BE2C (cell line): ENCODE measurements around the gene DFFB.

Experiments
- DNase-seq: peaks from one replicate; pipeline ENCODE4 v3.0.0-alpha.2; 2020
- H3K27me3 ChIP-seq: fragments of 250-450 bp; sonication (Bioruptor Pico); 2 replicates; pipeline ENCODE4 v1.5.1; 2020; ENCODE audit warnings: mild to moderate bottlenecking
- H3K36me3 ChIP-seq: fragments of 250-450 bp; sonication (Bioruptor Pico); 2 replicates; pipeline ENCODE4 v1.5.1; 2020; ENCODE audit warnings: mild to moderate bottlenecking
- H3K4me1 ChIP-seq: fragments of 250-450 bp; sonication (Bioruptor Pico); 2 replicates; pipeline ENCODE4 v1.5.1; 2020
- H3K4me3 ChIP-seq: 2 replicates; pipeline ENCODE4 v1.5.1; 2011; ENCODE audit warnings: low read depth, low read length
- H3K9me3 ChIP-seq: fragments of 250-450 bp; sonication (Bioruptor Pico); 2 replicates; pipeline ENCODE4 v1.5.1; 2020
- TF ChIP-seq, protein P1 (sequence below): IDR thresholded peaks from 2 replicates; pipeline ENCODE4 v1.5.1; 2012; ENCODE audit warnings: mild to moderate bottlenecking, low read depth, low read length

DFFB gene

DNA sequence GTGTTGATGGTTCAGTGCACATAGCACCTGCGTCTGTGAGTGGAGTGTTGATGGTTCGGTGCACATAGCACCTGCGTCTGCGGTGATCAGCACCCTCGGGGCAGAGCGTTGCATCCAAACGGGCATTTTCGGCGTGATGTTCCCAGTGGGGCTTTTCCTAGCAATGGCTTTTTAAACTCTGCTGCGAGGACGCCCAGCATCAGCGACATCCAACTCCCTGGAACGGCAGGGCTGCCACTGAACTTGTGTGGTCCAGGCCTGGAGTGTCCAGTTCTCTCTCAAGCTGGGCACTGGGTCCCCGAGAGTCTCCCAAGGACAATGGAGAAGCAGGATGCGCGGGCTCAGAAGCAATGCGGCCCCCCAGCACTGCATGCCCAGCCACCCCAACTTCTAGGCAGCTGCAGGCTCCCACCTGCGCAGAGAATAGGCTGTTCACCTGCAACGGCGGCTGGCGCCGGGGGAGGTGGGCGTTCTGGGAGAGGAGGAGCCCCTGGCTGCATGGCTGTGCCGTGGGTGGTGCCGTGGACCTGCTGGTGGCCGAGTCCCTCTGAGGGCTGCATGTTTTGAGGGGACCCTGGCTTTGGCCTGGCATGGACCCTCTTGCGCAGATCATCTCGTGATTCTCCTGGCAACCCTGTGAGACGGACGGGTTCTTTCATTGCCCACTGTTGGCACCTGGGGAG is 52.9 kb downstream of the DFFB start:
- Histone ChIP-seq H3K36me3 (no peaks in the 10 kb centered on the region), H3K4me3 (no peak overlapping the region), H3K4me1 (no peaks in the 10 kb centered on the region), H3K27me3 (no peaks in the 10 kb centered on the region), H3K9me3 (no peaks in the 10 kb centered on the region)
- DNase-seq, result no peak
- TF ChIP-seq, protein P1, sequence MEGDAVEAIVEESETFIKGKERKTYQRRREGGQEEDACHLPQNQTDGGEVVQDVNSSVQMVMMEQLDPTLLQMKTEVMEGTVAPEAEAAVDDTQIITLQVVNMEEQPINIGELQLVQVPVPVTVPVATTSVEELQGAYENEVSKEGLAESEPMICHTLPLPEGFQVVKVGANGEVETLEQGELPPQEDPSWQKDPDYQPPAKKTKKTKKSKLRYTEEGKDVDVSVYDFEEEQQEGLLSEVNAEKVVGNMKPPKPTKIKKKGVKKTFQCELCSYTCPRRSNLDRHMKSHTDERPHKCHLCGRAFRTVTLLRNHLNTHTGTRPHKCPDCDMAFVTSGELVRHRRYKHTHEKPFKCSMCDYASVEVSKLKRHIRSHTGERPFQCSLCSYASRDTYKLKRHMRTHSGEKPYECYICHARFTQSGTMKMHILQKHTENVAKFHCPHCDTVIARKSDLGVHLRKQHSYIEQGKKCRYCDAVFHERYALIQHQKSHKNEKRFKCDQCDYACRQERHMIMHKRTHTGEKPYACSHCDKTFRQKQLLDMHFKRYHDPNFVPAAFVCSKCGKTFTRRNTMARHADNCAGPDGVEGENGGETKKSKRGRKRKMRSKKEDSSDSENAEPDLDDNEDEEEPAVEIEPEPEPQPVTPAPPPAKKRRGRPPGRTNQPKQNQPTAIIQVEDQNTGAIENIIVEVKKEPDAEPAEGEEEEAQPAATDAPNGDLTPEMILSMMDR, result no peak

DNA sequence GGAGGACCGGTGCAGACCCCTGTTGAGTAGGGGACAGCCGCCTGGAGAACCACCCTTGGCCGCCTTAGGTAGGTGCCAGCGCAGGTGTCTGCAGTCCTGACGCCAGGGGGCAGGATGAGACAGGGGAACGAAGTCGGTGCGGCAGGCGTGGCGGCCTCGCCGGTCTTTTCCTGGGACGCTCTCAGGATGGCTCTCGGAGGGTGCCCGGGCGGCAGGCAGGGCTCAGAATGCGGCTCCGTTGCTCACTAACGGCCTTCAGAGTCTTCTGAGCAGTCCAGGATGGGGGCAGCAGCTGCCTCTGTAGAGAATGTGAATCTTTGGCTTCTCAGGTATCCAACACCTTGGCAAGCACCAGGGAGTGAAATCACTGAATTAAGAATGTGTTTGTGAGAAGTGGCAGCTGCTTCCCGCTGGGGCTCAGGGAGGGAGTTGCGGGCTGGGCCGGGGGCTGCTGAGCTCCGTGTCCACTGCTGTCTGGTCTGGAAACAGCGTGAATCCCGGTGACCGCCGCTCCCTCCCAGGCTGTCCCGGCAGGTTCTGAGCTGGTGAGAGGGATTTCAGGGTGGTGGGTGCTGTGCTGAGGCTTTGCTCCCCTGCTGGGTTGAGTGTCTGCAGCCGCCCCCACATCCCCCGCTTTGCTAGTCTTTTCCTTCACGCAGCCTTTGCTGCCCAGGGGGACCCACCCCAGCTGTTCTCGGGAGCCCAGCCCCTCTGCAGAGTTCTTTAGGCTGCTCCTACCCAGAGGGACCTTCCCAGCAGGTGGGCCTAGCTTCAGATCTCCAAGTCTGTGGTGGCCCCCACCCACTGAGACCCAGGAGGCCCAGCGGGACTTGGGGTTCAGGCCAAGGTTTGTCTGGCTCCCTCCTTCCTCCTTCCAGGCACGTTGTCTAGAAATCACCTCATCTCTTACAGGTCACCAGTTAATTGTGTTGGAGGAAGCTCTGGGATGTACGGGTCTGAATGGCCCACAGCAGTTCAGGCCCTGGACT is 53.9 kb downstream of the DFFB start:
- DNase-seq, result peak; percentile 79
- Histone ChIP-seq H3K9me3 (no peaks in the 10 kb centered on the region), H3K36me3 (no peaks in the 10 kb centered on the region), H3K4me3 (no peak overlapping the region), H3K27me3 (no peaks in the 10 kb centered on the region), H3K4me1 (no peaks in the 10 kb centered on the region)
- TF ChIP-seq, protein P1, result peak; percentile 60

- no peaks in the 10 kb centered on the region for H3K36me3 ChIP-seq
- H3K4me3 ChIP-seq, result no peak overlapping the region
- no peaks in the 10 kb centered on the region for H3K4me1 ChIP-seq
- TF ChIP-seq, protein P1, result no peak
- H3K27me3 ChIP-seq, result no peaks in the 10 kb centered on the region
- no peaks in the 10 kb centered on the region for H3K9me3 ChIP-seq
- DNase-seq, result no peak
Observed at GRCh38 chr1:3911981-3912808, 54.9 kb downstream of the DFFB start.

- Histone ChIP-seq H3K36me3 (no peaks in the 10 kb centered on the region), H3K4me1 (no peaks in the 10 kb centered on the region), H3K4me3 (no peak overlapping the region), H3K27me3 (no peaks in the 10 kb centered on the region), H3K9me3 (no peaks in the 10 kb centered on the region)
- TF ChIP-seq, protein P1, result no peak
- DNase-seq, result no peak
Observed at GRCh38 chr1:3912809-3913685, 55.8 kb downstream of the DFFB start.

- H3K4me1 ChIP-seq, result no peaks in the 10 kb centered on the region
- H3K36me3 ChIP-seq, result no peaks in the 10 kb centered on the region
- no peaks in the 10 kb centered on the region for H3K27me3 ChIP-seq
- no peaks in the 10 kb centered on the region for H3K9me3 ChIP-seq
- DNase-seq, result no peak
- no peak overlapping the region for H3K4me3 ChIP-seq
- TF ChIP-seq, protein P1, result no peak
Observed at GRCh38 chr1:3914331-3914851, 57.1 kb downstream of the DFFB start.
